GM19468 (cell line): ENCODE data around the gene IDH2.
A peak's percentile ranks its signal among the peaks of the same experiment; 100 is the strongest.

Source experiments
- ATAC-seq: cut with Tn5 transposase; IDR thresholded peaks from one replicate; pipeline ENCODE4 v1.9.1; 2021; ENCODE audit warnings: mild to moderate bottlenecking, moderate library complexity, moderate number of reproducible peaks; ENCODE audit not compliant: unreplicated experiment; ENCODE audit errors: extremely low read depth

IDH2 gene

DNA sequence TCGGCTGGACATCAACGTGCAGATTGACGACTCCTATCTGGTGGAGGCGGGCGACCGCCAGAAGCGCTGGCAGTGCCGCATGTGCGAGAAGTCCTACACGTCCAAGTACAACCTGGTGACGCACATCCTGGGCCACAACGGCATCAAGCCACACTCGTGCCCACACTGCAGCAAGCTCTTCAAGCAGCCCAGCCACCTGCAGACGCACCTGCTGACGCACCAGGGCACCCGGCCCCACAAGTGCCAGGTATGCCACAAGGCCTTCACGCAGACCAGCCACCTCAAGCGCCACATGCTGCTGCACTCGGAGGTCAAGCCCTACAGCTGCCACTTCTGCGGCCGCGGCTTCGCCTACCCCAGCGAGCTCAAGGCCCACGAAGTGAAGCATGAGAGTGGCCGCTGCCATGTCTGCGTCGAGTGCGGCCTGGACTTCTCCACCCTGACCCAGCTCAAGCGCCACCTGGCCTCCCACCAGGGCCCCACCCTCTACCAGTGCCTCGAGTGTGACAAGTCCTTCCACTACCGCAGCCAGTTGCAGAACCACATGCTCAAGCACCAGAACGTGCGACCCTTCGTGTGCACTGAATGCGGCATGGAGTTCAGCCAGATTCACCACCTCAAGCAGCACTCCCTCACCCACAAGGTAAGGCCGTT lies 34.2 kb downstream of the IDH2 start:
- ATAC-seq = no peak

GRCh38 chr15:90067181-90067952 lies 34.9 kb downstream of the IDH2 start:
- no peak for ATAC-seq

GRCh38 chr15:90065682-90066049 lies 36.6 kb downstream of the IDH2 start:
- no peak for ATAC-seq

GRCh38 chr15:90064911-90065681 lies 37.2 kb downstream of the IDH2 start:
- ATAC-seq = no peak

DNA sequence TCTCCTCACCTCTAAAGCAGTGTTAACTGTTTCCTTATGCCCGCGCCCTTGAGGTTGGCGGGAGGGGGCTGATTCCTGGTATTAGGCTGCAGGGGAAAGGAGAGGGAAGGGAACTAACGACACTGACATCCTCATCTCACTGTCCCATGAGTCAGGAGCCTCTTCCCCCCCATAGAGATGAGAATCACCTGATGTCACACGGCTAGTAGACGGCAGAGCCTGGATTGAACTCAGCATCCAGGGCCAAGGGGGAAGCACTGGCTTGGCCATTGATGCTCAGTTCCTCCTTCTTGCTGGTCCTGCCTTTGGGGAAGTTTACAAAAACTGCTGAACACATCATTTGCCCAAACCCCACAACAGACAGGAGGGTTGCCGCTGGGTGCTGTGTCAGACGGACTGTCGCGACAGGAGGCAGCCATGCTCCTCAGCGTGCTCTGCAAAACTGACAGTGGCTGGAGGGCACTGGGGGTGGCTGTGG lies 38.5 kb downstream of the IDH2 start:
- no peak for ATAC-seq

DNA sequence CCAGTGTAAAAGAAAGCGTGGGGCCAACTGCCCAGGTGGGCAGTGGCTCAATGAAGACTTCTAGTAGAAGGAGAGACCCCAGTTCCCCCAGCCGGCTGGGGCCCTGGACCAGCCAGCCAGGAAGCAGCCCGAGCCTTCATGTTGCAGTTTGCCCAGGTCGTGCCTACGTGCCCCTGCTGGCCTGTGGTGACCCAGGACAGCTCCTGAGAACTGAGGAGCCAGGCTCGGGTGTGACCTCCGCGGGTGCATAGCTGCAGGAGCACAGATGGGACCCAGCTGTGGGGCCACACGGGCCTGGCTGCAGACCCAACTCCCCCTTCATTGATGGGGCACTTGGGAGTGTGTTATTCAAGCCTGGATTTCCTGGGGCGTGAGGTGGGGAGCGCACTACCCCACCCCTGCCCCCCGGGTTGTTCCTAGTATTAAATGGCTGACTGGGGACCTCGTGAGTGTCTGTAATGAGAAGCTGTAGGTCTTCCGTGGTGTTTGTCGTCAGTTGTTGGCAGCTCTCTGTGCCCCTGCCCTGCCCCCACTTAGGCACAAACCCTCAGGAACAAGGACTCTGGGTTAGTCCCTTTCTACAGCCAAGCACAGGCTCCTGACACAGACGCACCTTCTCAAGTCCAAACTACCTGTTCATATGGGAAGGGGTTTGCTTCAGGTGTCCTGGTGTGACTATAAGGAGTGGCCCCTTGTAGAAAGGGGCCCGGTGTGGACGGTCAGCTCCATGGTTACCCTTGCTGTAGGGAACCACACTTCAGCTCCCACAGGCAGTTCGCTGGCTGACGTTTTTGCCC lies 39.1 kb downstream of the IDH2 start:
- no peak for ATAC-seq

GRCh38 chr15:90062462-90062932 lies 39.8 kb downstream of the IDH2 start:
- no peak for ATAC-seq

- ATAC-seq = no peak
Observed at GRCh38 chr15:90062023-90062442, 40.2 kb downstream of the IDH2 start.

DNA sequence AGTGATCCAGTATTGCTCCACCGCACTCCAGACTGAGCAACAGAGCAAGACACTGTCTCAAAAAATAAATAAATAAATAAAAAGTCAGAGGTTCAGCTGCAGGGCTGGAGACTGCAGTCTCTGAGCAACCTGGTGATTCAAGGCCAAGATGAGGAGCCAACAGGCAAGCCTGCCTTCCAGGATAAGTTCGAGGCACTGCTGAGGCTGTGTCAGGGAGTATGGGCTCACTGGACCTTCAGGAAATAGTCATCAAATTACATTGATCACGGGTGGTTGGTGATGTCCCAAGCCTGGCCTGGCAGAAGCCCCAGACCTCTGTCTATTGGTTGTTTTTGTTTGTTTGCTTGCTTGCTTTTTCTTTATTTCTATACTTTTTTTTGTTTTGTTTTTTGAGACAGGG lies 41.5 kb downstream of the IDH2 start:
- no peak for ATAC-seq

DNA sequence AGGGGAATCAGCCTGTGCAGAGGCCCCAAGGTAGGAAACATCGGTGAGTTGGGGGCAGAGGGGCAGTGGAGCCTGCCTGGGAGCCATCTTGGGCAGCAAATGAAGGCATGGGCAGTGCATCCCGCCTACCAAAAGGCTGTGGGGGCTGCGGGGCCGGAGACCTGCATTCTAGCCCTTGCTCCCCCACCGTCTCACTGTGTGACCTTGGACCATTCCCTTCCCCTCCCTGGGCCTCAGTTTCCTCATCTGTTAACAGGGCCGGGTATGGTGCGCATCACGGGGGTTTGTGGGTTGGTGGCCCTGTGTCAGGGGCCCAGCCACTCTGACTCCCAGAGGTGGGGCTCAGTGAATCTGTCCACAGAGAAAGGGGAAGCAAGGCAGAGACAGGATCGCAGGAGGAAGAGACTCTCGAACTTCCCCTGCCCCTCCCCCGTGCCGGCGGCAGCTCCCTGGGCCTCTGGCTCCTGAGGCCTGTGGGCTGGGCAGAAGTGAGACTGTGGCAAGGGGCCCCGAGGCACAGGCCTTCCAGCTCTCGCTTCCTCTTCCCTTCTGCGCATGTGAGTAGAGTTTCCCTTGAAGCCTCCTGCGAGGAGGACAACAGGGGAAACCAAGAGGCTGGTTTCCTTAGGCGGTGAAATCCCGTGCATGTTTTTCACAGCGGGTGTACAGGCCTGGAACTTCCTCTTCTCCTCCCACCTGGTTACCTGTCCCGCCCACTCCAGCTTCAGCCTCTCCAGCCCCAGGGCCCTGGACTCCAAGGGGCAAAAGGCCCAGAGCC lies 42.9 kb downstream of the IDH2 start:
- ATAC-seq = peak; percentile 84

- ATAC-seq = no peak
Observed at GRCh38 chr15:90058775-90059174, 43.5 kb downstream of the IDH2 start.

DNA sequence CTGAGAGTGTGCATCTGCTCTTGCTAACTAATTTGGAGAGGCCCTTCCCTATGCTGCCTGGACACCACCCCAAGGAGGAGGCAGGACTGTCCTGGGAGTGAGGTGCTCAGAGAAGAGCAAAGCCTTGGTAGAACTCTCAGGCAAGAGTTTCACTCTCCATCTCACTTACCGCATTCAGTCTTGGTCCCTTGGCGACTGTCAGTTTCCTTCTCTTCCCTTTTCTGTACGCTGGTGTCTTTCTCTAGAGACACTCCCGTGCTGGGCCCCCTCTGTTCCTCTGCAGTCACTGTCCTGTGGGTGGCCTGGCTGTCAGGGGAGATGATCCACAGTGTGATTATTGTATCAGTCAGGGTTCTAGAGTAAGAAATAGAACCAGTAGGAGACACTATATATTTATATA lies 44.0 kb downstream of the IDH2 start:
- no peak for ATAC-seq

DNA sequence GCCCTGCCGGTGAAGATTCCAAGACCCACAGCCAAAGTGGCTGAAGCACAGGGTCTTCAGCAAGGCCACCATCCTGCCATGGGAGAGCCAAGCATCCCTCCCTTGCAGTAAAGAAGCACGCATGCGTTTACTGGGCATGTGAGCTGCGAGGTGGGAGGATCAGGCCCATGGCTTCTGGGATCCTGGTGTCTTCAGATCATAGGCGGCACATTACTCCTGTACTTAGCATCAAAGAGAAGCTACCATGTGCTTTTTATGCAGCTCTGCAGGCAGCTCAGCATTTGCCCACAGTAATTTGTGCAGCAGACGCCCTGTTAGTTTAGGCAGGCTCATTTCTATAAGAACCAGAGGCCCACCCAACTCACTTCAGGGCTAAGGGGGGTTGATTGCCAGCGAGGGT lies 45.7 kb downstream of the IDH2 start:
- ATAC-seq = no peak

DNA sequence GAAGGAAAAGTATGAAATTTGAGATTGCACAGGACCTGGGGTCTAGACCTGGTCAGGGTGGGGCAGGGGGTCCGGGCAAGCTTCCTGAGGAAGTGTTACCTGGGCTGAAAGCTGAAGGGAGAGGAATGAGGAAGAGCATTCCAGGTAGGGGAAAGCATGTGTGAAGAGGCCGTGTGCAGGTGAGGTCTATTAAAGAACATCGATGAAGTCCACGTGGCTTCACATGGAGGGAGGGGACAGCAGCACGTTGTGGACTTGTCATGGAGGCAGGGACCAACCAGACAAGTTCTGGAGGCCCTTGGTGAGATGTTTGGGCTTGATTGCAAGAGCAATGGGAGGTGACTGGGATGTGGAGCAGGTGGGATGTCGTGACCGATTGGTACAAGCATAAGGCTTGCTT lies 47.1 kb downstream of the IDH2 start:
- ATAC-seq = no peak

DNA sequence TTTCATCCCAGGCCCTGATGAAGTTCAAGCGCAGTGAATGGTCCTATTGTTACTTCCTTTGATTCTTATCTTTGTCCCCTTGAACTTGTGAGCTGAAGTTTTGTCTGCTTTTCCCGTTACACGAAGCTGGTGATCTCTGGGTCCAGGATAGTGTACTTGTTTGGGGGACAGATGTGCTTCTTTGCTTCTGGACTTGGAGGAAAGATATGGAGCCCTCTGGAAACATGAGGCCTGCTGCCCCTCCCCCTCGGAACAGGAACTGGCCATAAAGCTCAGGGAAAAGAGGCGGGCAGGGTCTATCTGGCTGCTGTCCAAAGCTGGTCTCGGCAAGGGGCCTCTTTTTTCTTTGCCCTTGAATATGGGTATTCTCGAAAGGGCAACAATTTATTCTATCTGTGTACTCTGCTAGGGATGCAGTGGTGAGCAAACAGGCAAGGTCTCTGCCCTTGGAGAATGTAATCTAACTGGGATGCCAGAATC lies 47.6 kb downstream of the IDH2 start:
- no peak for ATAC-seq

GRCh38 chr15:90053685-90054466 lies 48.4 kb downstream of the IDH2 start:
- no peak for ATAC-seq

DNA sequence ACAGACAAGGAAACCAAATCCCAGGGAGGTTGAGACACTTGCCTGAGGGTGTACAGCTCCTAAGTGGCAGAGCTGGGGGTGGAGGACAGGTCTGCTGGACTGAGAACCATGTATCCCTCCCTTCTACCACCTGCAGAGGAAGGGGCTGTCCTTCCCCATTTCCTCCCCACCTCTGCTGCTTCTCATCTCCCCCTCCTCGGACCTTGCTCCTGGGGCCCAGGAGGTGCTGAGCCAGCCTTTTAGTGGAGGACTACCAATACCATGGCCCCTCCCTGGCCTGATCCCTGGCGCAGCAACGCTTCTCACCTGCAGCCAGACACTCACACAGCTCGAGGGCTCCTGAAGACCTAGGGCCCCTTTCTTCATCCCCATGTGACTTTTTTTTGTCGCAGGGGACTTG lies 50.4 kb downstream of the IDH2 start:
- ATAC-seq = no peak
